SK-N-SH (cell line): Measurements from ENCODE around the gene AKT3.

ENCODE experiments used
- CTCF ChIP-seq: fragments of 200-600 bp; sonication (generic); IDR thresholded peaks from 2 replicates; pipeline ENCODE4 v1.6.1; 2017; ENCODE audit warnings: antibody characterized with exemption, mild to moderate bottlenecking, moderate library complexity
- EP300 ChIP-seq, 2 experiments: IDR thresholded peaks; 2 replicates each; pipeline versions ENCODE4 v1.4.0 to v1.6.1; 2012; ENCODE audit warnings: borderline replicate concordance in 1 of 2, low read depth in 1 of 2, low read length in 1 of 2
- FOXJ3 ChIP-seq: sonication (generic); formaldehyde crosslinking; IDR thresholded peaks from 2 replicates; pipeline ENCODE4 v1.5.1; 2020; ENCODE audit warnings: mild to moderate bottlenecking, missing genetic modification reagents
- JUND ChIP-seq: IDR thresholded peaks from 2 replicates; pipeline ENCODE4 v1.4.0; 2012
- MXI1 ChIP-seq: IDR thresholded peaks from 2 replicates; pipeline ENCODE4 v1.6.1; 2012; ENCODE audit warnings: mild to moderate bottlenecking, low read depth, low read length, improper control_type of control experiment
- POLR2AphosphoS5 ChIP-seq: IDR thresholded peaks from 2 replicates; pipeline ENCODE4 v1.6.1; 2012; ENCODE audit warnings: low read depth, low read length
- REST ChIP-seq: IDR thresholded peaks from 2 replicates; pipeline ENCODE4 v1.6.1; 2012; ENCODE audit warnings: mild to moderate bottlenecking, low read depth, low read length, moderate library complexity
- RXRA ChIP-seq: IDR thresholded peaks from 2 replicates; pipeline ENCODE4 v1.4.0; 2012; ENCODE audit warnings: low read depth, mild to moderate bottlenecking, borderline replicate concordance
- ZBTB33 ChIP-seq: IDR thresholded peaks from 2 replicates; pipeline ENCODE4 v1.4.0; 2012; ENCODE audit warnings: low read depth, borderline replicate concordance

- TF ChIP-seq POLR2AphosphoS5 = no peak
- TF ChIP-seq CTCF = no peak
- TF ChIP-seq MXI1 = no peak
- TF ChIP-seq REST = no peak
- TF ChIP-seq ZBTB33 = no peak
- no peak for TF ChIP-seq RXRA
- no peak for TF ChIP-seq JUND
- TF ChIP-seq FOXJ3 (CRISPR knock-in tag) = no peak
- TF ChIP-seq EP300 (IDR thresholded peaks at IDR 0.05; ENCODE audit: borderline replicate concordance in 1 of 2, low read depth in 1 of 2, low read length in 1 of 2) = peak in 1 of 2 experiments; percentile 10; a peak in 1 of 4 replicates
Measured at GRCh38 chr1:243798726-243799125, 51.3 kb downstream of the AKT3 start.
